Measurements from ENCODE around the gene ZNF276.

GRCh38 chr16:89672177-89672941, 49.0 kb upstream of the ZNF276 start:
- TF ChIP-seq CTCF (IDR thresholded peaks at IDR 0.05) (no peak), POLR2A (IDR thresholded peaks at IDR 0.05) (no peak)

All from gastroesophageal sphincter (tissue), 3 donors.